GM18519 (cell line): ENCODE data around the gene ELK3.
"Not testable (repeated sequence)": the region's sequence is repeated elsewhere in the genome, so short reads cannot be mapped to it uniquely, and the experiment has no call there.

Source experiments
- ATAC-seq: cut with Tn5 transposase; IDR thresholded peaks from one replicate; pipeline ENCODE4 v1.9.1; 2021; ENCODE audit warnings: mild to moderate bottlenecking, moderate library complexity; ENCODE audit not compliant: unreplicated experiment, low FRiP score

Gene ELK3

DNA sequence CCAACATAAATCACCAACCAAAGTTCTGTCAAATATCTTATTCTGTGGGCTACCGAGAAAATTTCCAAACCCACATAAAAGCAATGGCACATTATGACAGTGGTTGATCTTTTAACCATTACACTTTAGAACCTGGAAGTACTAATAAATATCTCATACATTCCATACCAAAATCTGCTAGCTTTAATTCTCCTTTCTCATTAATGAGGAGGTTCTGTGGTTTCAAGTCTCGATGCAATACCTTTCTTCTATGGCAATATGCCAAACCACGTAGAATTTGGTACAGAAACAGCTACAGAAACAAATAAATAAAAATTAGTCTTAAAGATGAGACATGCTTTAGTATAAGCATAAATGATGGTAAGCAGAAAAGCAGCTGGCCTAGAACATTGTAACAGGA lies 100.7 kb downstream of the ELK3 start:
- no peak for ATAC-seq

- no peak for ATAC-seq
These were observed 101.5 kb downstream of the ELK3 start for GRCh38 chr12:96295532-96296160.

GRCh38 chr12:96297504-96297903 lies 103.3 kb downstream of the ELK3 start:
- no peak for ATAC-seq

DNA sequence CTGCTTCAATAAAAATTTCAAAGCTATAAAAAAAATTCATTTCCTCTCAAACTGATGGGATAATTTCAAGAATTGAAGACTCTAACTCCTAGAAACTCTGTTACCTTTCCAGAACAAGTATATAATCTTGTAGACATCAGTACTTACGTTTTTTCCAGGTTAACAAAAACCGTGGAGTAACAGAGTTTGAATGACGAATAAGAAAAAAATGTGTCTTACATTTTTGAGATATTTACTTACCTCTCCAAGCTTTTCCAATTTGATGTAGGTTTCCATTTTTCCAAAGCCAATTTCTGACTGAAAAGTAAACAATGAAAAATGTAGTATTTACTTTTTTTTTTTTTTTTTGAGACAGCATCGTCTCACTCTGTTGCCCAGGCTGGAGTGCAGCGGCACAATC lies 105.9 kb downstream of the ELK3 start:
- ATAC-seq, result no peak

GRCh38 chr12:96301732-96302131 lies 107.6 kb downstream of the ELK3 start:
- ATAC-seq, result no peak

- ATAC-seq, result no peak
These were observed 108.6 kb downstream of the ELK3 start for GRCh38 chr12:96302687-96303310.

- no peak for ATAC-seq
These were observed 109.5 kb downstream of the ELK3 start for GRCh38 chr12:96303653-96304052.

DNA sequence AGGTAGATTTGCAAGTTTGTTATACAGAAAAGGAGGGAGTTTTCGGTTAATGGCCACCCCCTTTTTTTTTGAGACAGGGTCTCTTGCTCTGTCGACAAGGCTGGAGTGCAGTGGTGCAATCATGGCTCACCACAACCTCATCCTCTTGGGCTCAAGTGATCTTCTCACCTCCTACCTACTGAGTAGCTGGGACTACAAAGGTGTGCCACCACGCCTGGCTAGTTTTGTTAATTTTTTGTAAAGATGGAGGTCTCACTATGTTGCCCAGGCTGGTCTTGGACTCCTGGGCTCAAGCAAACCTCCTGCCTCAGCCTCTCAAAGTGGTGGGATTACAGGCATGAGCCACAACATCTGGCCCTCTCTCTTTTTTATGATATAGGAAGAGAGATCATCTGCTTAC lies 111.5 kb downstream of the ELK3 start:
- ATAC-seq, result no peak

DNA sequence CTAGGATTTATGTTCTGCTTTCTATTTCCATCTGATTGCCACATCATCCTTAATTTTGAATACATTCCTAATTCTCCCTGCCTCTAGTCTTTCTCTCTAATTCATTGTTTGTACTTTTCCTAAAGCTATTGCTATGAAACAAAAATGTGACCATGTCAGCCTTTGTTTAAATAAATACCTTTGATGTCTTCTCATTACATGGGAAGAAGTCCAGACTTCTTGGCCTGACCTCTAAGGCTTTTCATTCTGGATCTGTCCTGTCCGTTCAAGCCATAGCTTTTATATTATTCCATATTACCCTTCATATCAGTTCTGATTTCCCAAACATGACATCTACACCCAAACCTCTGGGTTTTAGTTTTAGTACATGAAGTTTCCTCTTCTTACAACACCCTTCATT lies 114.7 kb downstream of the ELK3 start:
- no peak for ATAC-seq

DNA sequence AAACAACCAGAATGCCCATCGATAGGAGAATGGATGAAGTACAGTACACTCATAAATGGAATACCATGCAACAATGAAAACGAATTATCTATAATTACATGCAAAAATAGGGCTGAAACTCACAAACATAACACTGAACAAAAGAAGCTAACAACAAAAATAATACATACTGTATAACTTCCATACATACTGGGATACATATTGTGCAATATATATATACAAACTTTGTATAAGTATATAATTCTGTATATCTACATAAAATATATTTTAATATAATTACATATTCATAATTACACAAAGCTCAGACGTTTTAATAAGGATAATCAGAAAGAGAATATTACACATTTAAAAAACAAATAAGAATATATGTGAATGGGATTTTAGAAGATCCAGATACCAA lies 115.9 kb downstream of the ELK3 start:
- ATAC-seq, result no peak

DNA sequence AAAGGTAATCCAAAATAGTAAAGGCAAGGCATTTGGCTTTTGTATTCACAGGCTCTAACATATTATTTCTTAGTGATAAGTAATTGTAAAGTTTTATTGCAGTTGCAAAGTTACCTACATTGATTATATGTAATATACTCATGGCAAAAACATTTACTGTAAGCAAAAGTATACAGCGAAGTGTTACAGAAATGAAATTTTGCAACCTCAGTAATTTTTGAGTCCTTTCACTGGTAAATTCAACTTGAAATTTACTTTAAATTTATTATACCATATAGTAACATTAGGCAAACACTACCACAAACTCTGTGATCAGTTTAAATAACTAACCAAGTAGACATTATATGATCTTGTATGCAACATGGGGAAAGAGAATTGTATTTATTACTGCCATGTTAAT lies 117.0 kb downstream of the ELK3 start:
- no peak for ATAC-seq

- ATAC-seq, result no peak
These were observed 119.4 kb downstream of the ELK3 start for GRCh38 chr12:96313606-96314005.

DNA sequence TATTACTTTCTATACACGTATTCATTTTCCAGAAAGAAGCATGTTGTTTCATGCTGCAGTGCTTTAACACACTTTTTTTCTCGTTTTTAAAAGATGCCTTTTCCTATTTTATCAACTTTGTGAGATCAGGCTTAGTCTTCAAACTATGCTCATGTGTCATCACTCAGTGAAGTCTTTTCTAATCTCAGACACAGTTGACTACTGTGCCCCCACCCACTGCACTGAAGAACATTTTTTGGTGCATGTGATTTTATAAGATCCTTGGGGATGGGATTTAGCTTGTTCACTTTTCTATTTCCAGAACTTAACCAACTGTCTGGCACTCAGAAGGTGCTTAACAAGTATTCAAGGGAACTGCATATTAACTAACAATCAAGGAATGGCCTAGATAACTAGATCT lies 120.5 kb downstream of the ELK3 start:
- ATAC-seq, result no peak

DNA sequence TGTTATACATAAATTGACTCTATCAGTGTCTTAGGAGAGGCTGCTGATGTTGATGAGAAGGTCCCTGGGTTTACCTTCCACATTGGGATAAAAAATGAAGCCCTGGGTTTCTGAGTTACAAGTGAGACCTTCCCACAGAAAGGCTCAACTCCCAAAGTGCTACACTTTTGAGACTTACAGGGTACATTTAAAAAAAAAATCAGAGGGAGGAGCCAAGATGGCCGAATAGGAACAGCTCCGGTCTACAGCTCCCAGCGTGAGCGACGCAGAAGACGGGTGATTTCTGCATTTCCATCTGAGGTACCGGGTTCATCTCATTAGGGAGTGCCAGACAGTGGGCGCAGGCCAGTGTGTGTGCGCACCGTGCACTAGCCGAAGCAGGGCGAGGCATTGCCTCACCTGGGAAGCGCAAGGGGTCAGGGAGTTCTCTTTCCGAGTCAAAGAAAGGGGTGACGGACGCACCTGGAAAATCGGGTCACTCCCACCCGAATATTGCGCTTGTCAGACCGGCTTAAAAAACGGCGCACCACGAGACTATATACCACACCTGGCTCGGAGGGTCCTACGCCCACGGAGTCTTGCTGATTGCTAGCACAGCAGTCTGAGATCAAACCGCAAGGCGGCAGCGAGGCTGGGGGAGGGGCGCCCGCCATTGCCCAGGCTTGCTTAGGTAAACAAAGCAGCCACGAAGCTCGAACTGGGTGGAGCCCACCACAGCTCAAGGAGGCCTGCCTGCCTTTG lies 121.7 kb downstream of the ELK3 start:
- ATAC-seq, result not testable (repeated sequence)

DNA sequence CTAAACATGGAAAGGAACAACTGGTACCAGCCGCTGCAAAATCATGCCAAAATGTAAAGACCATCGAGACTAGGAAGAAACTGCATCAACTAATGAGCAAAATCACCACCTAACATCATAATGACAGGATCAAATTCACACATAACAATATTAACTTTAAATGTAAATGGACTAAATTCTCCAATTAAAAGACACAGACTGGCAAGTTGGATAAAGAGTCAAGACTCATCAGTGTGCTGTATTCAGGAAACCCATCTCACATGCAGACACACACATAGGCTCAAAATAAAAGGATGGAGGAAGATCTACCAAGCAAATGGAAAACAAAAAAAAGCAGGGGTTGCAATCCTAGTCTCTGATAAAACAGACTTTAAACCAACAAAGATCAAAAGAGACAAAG lies 123.6 kb downstream of the ELK3 start:
- not testable (repeated sequence) for ATAC-seq
